HG03571 (cell line): Measurements from ENCODE around the gene NBAS.
"Not testable (repeated sequence)": the region's sequence is repeated elsewhere in the genome, so short reads cannot be mapped to it uniquely, and the experiment has no call there.

Experiments
- ATAC-seq: cut with Tn5 transposase; IDR thresholded peaks from one replicate; pipeline ENCODE4 v1.9.1; 2021; ENCODE audit not compliant: unreplicated experiment

The NBAS gene

DNA sequence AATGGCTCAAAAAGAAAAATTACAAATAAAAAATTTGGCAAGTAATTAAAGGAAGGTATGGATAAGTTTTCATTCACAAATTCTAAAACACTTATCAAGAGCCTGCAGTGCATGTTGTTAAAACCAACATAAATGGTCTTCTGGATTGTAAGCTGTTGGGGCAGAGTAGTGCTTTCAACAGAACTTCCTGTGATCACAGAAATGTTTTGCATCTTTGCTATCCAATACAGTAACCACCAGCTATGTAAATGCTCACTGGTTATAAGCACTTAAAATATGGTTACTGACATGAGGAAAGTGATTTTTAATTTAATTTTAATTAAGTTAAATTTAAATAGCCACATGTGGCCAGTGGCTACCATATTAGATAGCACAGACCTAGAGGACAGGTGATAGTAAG is 133.1 kb downstream of the NBAS start:
- no peak for ATAC-seq

DNA sequence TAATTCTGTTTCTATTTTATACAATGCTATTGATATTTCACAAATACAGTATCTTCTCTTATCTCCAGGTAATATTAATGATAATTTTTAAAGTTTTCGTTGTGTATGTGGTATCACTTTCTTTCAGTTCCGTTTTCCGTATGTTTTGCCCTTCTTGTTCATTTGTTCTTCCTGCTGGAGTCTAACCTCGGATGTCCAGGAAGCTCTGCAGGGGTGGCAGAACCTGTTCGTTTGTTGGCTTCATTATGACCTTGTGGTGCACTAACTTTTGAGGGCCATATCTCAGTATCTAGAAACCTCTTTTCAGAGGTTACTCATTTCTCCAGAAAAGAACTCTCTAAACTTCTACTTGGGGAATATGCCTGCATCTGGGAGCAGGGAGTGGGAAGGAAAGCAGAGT is 134.5 kb downstream of the NBAS start:
- no peak for ATAC-seq

- no peak for ATAC-seq
These were observed 135.4 kb downstream of the NBAS start for GRCh38 chr2:15425712-15426111.

- ATAC-seq, result no peak
These were observed 139.4 kb downstream of the NBAS start for GRCh38 chr2:15421753-15422152.

DNA sequence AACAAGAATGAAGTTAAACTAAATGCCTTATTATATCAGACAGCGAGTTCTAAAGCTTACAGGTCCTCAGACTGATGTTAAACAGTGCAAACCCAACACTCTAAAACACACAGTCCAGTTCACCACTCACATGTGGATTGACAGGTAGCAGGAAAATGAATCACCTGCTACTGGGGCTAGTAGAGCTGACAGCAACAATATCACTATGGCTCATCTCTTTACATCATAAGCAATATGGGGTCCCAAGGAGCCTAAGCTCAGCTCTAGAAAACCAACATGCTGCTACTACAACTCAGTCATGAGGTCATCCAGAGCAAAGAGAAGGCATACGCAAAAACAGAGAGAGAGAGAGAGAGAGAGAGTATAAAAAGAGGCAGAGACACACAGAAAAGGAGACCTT is 145.4 kb downstream of the NBAS start:
- ATAC-seq, result no peak

DNA sequence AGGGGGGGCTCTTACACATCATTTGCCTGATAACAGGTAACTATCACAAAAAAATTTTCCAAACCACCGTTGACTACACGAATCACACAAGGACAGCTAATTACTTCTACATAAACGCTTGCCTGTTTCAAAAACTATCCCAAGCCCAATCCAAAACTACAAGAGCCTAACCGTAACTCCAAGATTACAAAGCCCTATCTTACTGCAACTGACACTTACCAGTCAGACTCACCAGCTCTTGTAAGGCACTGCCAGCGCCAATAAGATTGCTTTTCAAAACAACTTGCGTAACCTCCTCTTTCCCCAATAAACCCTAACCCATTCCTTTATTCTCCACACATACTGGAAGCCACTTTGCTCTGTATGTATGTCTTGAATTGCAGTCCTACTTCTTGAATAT is 148.4 kb downstream of the NBAS start:
- ATAC-seq, result no peak

GRCh38 chr2:15412309-15412708 is 148.8 kb downstream of the NBAS start:
- no peak for ATAC-seq

- ATAC-seq, result no peak
These were observed 150.2 kb downstream of the NBAS start for GRCh38 chr2:15410884-15411283.

- no peak for ATAC-seq
These were observed 152.4 kb downstream of the NBAS start for GRCh38 chr2:15408759-15409158.

GRCh38 chr2:15407666-15408065 is 153.5 kb downstream of the NBAS start:
- no peak for ATAC-seq

- ATAC-seq, result not testable (repeated sequence)
These were observed 156.6 kb downstream of the NBAS start for GRCh38 chr2:15404511-15404910.

- no peak for ATAC-seq
These were observed 160.8 kb downstream of the NBAS start for GRCh38 chr2:15400240-15400826.

DNA sequence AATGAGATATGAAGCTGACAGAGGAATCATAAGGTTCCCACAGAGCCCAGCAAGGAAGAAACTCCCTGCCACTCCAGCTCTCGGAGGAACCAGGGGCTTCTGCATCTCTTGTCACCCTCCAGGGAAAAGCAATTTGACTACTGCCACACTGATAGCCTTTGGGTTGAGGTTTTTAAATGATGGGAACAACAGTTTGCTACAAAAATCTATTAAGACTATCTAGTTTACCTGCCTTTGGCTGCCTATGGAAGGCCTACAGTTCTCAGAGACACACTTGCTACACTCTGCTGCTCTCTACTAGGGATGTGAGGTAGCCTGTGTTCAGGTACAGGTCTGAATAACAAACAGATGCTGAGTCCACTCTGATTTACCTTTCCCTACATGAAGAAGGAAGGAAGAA is 161.9 kb downstream of the NBAS start:
- ATAC-seq, result no peak

DNA sequence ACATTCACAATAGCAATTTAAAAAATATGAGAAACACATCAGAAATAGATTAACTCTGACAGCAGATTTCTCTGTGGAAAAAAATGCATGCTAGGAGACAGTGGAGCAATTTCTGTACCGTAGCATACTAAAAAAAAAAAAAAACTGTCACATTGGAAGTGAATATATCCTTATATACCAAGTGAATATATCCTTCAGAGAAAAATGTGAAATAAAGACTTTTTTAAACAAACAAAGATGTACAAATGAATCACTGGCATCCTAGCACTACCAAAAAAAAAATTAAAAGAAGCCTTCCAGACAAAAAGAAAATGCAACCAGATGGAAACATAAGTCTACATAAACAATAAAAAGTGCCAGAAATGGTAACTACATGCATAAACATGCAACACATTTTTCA is 169.4 kb downstream of the NBAS start:
- no peak for ATAC-seq

GRCh38 chr2:15389895-15390294 is 171.2 kb downstream of the NBAS start:
- no peak for ATAC-seq

GRCh38 chr2:15389326-15389700 is 171.8 kb downstream of the NBAS start:
- ATAC-seq, result no peak

- no peak for ATAC-seq
These were observed 172.5 kb downstream of the NBAS start for GRCh38 chr2:15388406-15389325.

DNA sequence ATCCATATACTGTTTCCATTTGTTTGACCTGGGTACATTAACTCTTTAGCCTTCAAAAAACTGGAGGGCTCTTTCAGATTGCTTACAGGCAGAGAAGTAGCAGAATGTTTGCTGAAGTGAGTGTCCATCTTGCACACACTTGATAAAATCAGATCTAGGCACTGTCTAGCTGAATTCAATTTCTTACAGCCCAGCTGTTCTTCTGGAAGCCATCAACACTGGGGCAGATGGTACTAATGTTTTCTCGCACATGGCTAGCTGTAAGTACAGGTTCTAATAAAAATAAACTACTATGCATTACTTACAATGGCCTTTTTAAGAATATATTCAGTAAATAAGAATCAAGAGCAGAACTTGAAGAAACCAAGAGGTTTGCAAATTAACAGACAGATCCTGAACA is 175.9 kb downstream of the NBAS start:
- no peak for ATAC-seq

DNA sequence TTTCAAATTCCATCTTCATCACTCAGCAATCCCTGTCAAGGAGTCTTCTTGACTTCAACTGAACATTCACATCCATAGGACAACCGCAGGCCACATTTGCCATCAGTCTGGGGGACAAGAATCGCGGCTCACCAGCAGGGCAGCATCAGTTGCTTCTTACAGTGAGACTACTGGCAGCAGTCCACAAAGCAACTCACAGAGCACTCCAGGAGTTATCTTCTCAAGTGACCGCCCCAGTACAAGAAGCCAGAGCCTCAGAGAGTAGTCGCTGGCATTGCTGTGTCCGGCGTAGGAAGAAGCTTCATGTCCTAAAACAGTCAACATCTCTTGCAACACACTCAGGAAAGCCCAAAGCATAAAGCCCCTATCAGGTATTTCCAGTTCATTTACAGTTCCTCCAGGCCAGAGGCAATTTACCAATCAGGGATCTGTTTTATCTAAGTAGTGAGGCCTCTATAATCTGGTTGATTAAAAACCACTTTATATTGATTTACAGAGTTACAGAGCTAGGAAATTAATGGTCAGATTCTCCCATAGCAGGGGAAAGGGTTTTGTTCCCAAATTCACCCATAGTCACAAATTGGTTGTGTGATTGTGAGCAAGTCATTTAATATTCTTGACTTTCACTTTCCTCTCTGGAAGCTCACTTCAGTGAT is 177.3 kb downstream of the NBAS start:
- no peak for ATAC-seq

DNA sequence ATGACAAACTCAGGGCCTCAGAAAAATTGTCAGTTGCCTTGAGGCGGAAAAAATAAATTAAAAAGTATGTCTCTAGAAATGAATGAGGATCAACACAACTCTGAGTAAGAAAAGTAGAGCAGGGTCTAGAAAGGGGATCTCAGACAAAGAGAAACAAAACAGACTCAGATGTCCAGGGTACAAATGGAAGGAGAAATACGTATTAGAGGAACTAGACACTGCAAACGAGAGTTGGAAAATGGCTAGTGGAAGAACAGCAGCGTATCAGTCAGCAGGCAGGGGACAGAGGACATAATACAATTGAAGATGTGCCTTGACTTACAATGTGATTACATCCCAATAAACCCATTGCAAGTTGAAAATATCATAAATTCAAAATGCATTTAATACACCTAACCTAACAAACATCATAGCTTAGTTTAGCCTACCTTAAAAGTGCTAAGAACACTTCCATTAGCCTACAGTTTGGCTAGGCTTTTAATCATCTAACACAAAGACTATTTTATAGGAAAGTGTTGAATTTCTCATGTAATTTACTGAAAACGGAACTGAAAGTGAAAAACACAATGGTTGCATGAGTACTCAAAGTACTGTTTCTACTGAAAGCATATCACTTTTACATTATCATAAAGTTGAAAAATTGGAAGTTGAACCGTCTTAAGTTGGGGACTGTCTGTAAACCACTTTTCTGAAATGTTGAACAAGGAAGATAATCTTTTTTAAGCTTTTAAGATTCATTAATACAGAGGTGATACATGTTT is 182.8 kb downstream of the NBAS start:
- ATAC-seq, result peak; percentile 87

- no peak for ATAC-seq
These were observed 183.9 kb downstream of the NBAS start for GRCh38 chr2:15377202-15377601.
